Osteoblast (primary cell): ENCODE measurements around the gene KRT75. TPM values are rescaled to one million over a fixed set of nuclear protein-coding genes. Genes with fewer than 3 reads are reported as not detected.

Source experiments
- DNase-seq: peaks from one replicate; pipeline ENCODE4 v3.0.0; 2011; ENCODE audit warnings: low spot score, mixed read lengths; ENCODE audit not compliant: insufficient read length; ENCODE audit errors: missing footprints
- H2AFZ ChIP-seq: 2 replicates; pipeline ENCODE4 v1.6.0; 2011; ENCODE audit warnings: mild to moderate bottlenecking, low read length
- H3K27ac ChIP-seq: 2 replicates; pipeline ENCODE4 v1.5.1; 2011; ENCODE audit warnings: mild to moderate bottlenecking, low read depth, low read length, moderate library complexity
- H3K27me3 ChIP-seq: 2 replicates; pipeline ENCODE4 v1.6.0; 2012; ENCODE audit warnings: mild to moderate bottlenecking, control low read depth, inconsistent platforms, low read length, moderate library complexity; ENCODE audit not compliant: insufficient read depth
- H3K36me3 ChIP-seq: 2 replicates; pipeline ENCODE4 v1.5.1; 2011; ENCODE audit warnings: mild to moderate bottlenecking, low read length, control low read depth, moderate library complexity; ENCODE audit not compliant: insufficient read depth
- H3K4me1 ChIP-seq: 2 replicates; pipeline ENCODE4 v1.5.1; 2011; ENCODE audit warnings: mild to moderate bottlenecking, low read length, control low read depth, moderate library complexity; ENCODE audit not compliant: insufficient read depth
- H3K4me2 ChIP-seq: 2 replicates; pipeline ENCODE4 v1.6.0; 2011; ENCODE audit warnings: mild to moderate bottlenecking, low read length; ENCODE audit not compliant: insufficient read depth
- H3K4me3 ChIP-seq: fragments of 200-600 bp; sonication (generic); 3 replicates; pipeline ENCODE4 v1.5.1; 2012; ENCODE audit warnings: mild to moderate bottlenecking, low read length, inconsistent platforms; ENCODE audit not compliant: insufficient read depth
- H3K79me2 ChIP-seq: 2 replicates; pipeline ENCODE4 v1.6.0; 2012; ENCODE audit warnings: mild to moderate bottlenecking, low read length, control low read depth, inconsistent platforms; ENCODE audit not compliant: insufficient read depth
- H3K9me3 ChIP-seq: 2 replicates; pipeline ENCODE4 v1.5.1; 2011; ENCODE audit warnings: low read depth, low read length, control low read depth
- H4K20me1 ChIP-seq: 2 replicates; pipeline ENCODE4 v1.6.0; 2012; ENCODE audit warnings: mild to moderate bottlenecking, low read length, control low read depth; ENCODE audit not compliant: insufficient read depth
- total RNA-seq: library from RNA; depleted of rRNA; stranded (reverse); fragments of >200 nt; gene quantifications from 2 replicates; pipeline ENCODE4 v1.2.3, GENCODE V29; 2012
- TF ChIP-seq, protein P1 (sequence below): IDR thresholded peaks from 2 replicates; pipeline ENCODE4 v1.5.1; 2011; ENCODE audit warnings: mild to moderate bottlenecking, low read depth, low read length, moderate library complexity; ENCODE audit errors: extremely low read depth

KRT75 gene
- total RNA-seq, 1 donor = under 0.01 TPM

GRCh38 chr12:52389313-52390207 lies 44.6 kb downstream of the KRT75 start:
- H3K4me2 ChIP-seq = peak overlapping the region; percentile 55
- no peaks in the 10 kb centered on the region for H3K9me3 ChIP-seq
- H4K20me1 ChIP-seq = no peaks in the 10 kb centered on the region
- H3K27me3 ChIP-seq = peaks cover 52% of the 10 kb centered on the region
- DNase-seq = peak; percentile 87
- TF ChIP-seq, protein P1, sequence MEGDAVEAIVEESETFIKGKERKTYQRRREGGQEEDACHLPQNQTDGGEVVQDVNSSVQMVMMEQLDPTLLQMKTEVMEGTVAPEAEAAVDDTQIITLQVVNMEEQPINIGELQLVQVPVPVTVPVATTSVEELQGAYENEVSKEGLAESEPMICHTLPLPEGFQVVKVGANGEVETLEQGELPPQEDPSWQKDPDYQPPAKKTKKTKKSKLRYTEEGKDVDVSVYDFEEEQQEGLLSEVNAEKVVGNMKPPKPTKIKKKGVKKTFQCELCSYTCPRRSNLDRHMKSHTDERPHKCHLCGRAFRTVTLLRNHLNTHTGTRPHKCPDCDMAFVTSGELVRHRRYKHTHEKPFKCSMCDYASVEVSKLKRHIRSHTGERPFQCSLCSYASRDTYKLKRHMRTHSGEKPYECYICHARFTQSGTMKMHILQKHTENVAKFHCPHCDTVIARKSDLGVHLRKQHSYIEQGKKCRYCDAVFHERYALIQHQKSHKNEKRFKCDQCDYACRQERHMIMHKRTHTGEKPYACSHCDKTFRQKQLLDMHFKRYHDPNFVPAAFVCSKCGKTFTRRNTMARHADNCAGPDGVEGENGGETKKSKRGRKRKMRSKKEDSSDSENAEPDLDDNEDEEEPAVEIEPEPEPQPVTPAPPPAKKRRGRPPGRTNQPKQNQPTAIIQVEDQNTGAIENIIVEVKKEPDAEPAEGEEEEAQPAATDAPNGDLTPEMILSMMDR = no peak
- H2AFZ ChIP-seq = peak overlapping the region; percentile 58
- H3K4me1 ChIP-seq = peaks cover 7% of the 10 kb centered on the region
- H3K27ac ChIP-seq = no peak overlapping the region
- no peaks in the 10 kb centered on the region for H3K36me3 ChIP-seq
- H3K79me2 ChIP-seq = no peaks in the 10 kb centered on the region
- no peak overlapping the region for H3K4me3 ChIP-seq

GRCh38 chr12:52387859-52388258 lies 46.3 kb downstream of the KRT75 start:
- H3K4me2 ChIP-seq = no peak overlapping the region
- H3K36me3 ChIP-seq = no peaks in the 10 kb centered on the region
- no peaks in the 10 kb centered on the region for H3K79me2 ChIP-seq
- no peak overlapping the region for H2AFZ ChIP-seq
- peaks cover 52% of the 10 kb centered on the region for H3K27me3 ChIP-seq
- no peak overlapping the region for H3K4me3 ChIP-seq
- H3K27ac ChIP-seq = no peak overlapping the region
- no peaks in the 10 kb centered on the region for H3K9me3 ChIP-seq
- H3K4me1 ChIP-seq = peaks cover 7% of the 10 kb centered on the region
- no peaks in the 10 kb centered on the region for H4K20me1 ChIP-seq
- TF ChIP-seq, protein P1 = no peak
- DNase-seq = no peak

GRCh38 chr12:52385226-52385702 lies 48.9 kb downstream of the KRT75 start, which contains the start of gene KRT84:
TSS of gene KRT84 (minus strand) at chr12:52385652. CDS start at chr12:52385585, 67 bp downstream.
- peaks cover 7% of the 10 kb centered on the region for H3K4me1 ChIP-seq
- peak; percentile 10 for DNase-seq
- no peaks in the 10 kb centered on the region for H4K20me1 ChIP-seq
- TF ChIP-seq, protein P1 = no peak
- H3K4me2 ChIP-seq = no peak within 1 kb of the TSS
- no peak within 1 kb of the TSS for H3K27ac ChIP-seq
- H3K36me3 ChIP-seq = no peaks in the 10 kb centered on the region
- no peaks in the 10 kb centered on the region for H3K79me2 ChIP-seq
- no peak within 1 kb of the TSS for H3K4me3 ChIP-seq
- H3K27me3 ChIP-seq = peaks cover 62% of the 10 kb centered on the region
- H2AFZ ChIP-seq = no peak within 1 kb of the TSS
- no peaks in the 10 kb centered on the region for H3K9me3 ChIP-seq

GRCh38 chr12:52383331-52383730 lies 50.8 kb downstream of the KRT75 start:
- H3K4me1 ChIP-seq = no peaks in the 10 kb centered on the region
- H3K27ac ChIP-seq = no peak overlapping the region
- peaks cover 59% of the 10 kb centered on the region for H3K27me3 ChIP-seq
- DNase-seq = peak; percentile 46
- H3K4me2 ChIP-seq = no peak overlapping the region
- TF ChIP-seq, protein P1 = no peak
- H3K36me3 ChIP-seq = no peaks in the 10 kb centered on the region
- no peak overlapping the region for H2AFZ ChIP-seq
- H3K4me3 ChIP-seq = no peak overlapping the region
- no peaks in the 10 kb centered on the region for H3K9me3 ChIP-seq
- H4K20me1 ChIP-seq = no peaks in the 10 kb centered on the region
- H3K79me2 ChIP-seq = no peaks in the 10 kb centered on the region
